PC-3 (cell line): Measurements from ENCODE around the gene DUSP28.

Experiments
- EZH2phosphoT487 ChIP-seq: fragments of 300-600 bp; sonication (generic); IDR thresholded peaks from 2 replicates; pipeline ENCODE4 v1.6.1; 2018; ENCODE audit warnings: mild to moderate bottlenecking, antibody characterized with exemption, low read length, borderline replicate concordance
- TF ChIP-seq, protein P1 (sequence below): fragments of 300-600 bp; sonication (generic); conservative IDR thresholded peaks from 2 replicates; pipeline ENCODE4 v1.5.1; 2017; ENCODE audit warnings: antibody characterized with exemption, low read depth, mild to moderate bottlenecking, low read length

DNA sequence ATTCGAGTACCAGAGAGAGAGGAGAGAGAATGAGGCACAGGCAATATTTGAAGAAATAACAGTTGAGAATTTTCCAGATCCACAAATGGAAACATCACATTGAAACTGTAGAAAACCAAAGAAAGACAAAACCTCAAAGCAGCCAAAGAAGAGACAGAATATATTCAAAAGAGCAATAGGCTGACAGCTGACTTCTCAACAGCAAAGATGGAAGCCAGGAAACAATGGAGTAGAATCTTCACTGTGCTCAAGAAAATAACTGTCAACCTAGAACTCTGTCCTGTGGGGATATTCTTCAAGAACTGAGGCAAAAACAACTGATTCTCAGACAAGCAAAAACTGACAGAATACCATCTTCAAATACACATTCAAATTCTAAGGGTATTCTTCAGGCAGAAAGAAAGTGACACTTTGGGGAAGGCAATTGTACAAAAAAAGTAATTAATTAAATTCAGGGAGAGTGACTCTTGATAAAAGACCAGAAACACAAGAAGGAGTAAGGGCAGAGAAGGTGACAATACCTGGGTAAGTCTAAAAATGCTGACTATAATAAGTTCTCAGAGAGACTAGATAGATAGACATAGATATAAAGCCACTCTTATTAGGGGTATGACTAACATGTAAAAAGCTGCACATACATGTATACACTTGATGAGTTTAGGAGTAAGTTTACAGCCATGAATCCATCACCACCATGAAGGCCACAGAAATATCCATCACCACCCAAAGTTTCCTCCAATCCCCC is 28.0 kb upstream of the DUSP28 start:
- TF ChIP-seq, protein P1, sequence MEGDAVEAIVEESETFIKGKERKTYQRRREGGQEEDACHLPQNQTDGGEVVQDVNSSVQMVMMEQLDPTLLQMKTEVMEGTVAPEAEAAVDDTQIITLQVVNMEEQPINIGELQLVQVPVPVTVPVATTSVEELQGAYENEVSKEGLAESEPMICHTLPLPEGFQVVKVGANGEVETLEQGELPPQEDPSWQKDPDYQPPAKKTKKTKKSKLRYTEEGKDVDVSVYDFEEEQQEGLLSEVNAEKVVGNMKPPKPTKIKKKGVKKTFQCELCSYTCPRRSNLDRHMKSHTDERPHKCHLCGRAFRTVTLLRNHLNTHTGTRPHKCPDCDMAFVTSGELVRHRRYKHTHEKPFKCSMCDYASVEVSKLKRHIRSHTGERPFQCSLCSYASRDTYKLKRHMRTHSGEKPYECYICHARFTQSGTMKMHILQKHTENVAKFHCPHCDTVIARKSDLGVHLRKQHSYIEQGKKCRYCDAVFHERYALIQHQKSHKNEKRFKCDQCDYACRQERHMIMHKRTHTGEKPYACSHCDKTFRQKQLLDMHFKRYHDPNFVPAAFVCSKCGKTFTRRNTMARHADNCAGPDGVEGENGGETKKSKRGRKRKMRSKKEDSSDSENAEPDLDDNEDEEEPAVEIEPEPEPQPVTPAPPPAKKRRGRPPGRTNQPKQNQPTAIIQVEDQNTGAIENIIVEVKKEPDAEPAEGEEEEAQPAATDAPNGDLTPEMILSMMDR: no peak
- no peak for TF ChIP-seq EZH2phosphoT487
